GM10248 (cell line): ENCODE data around the gene GNG2.

Experiments
- CTCF ChIA-PET: fragments of 300-600 bp; sonication (Branson Sonifier 250); formaldehyde crosslinking; extraction: SDS; loops from one replicate; lab custom pipeline; 2021; ENCODE audit warnings: antibody characterized with exemption; lab: Yijun Ruan, JAX
- POLR2A ChIA-PET: fragments of 350-650 bp; sonication (Branson Sonifier 250); formaldehyde crosslinking; extraction: SDS; loops from one replicate; lab custom pipeline; 2020; ENCODE audit warnings: antibody characterized with exemption; lab: Yijun Ruan, JAX
- DNase-seq: peaks from one replicate; pipeline ENCODE4 v3.0.0; 2012; ENCODE audit errors: extremely low spot score
- TF ChIP-seq, protein P1 (sequence below): IDR thresholded peaks from 2 replicates; pipeline ENCODE4 v1.5.1; 2012; ENCODE audit warnings: mild to moderate bottlenecking, low read depth; ENCODE audit errors: extremely low read depth, missing control alignments, control extremely low read depth

Gene GNG2

DNA sequence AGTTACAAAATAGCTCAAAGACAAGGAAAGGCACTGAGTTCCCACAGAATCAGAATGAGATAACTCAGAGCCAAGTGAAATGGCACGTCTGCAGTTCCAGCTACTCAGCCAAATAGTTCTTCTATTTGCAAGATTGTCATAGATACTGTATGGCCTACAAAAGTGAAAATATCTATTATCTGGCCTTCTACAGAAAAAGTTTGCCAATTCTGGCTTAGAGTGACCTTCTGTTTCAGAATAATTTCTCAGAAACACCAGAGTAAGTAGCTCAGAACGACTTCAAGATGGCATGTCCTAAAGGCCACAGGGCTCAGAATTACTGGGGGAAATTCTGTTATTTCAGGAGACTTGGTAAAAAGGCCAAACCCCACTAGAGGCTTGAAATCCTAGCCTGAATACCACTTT, 118.3 kb downstream of the GNG2 start:
- ChIA-PET POLR2A (no interaction called here), CTCF (interaction anchor here (0.5 to 4.9 kb wide), 51 partner anchors 10 to 1231 kb away, joined by 3 to 62 read pairs (median 4); partner anchors contain the start of genes FRMD6, GNG2 and RTRAF)
- no peak for DNase-seq
- TF ChIP-seq, protein P1, sequence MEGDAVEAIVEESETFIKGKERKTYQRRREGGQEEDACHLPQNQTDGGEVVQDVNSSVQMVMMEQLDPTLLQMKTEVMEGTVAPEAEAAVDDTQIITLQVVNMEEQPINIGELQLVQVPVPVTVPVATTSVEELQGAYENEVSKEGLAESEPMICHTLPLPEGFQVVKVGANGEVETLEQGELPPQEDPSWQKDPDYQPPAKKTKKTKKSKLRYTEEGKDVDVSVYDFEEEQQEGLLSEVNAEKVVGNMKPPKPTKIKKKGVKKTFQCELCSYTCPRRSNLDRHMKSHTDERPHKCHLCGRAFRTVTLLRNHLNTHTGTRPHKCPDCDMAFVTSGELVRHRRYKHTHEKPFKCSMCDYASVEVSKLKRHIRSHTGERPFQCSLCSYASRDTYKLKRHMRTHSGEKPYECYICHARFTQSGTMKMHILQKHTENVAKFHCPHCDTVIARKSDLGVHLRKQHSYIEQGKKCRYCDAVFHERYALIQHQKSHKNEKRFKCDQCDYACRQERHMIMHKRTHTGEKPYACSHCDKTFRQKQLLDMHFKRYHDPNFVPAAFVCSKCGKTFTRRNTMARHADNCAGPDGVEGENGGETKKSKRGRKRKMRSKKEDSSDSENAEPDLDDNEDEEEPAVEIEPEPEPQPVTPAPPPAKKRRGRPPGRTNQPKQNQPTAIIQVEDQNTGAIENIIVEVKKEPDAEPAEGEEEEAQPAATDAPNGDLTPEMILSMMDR = no peak

DNA sequence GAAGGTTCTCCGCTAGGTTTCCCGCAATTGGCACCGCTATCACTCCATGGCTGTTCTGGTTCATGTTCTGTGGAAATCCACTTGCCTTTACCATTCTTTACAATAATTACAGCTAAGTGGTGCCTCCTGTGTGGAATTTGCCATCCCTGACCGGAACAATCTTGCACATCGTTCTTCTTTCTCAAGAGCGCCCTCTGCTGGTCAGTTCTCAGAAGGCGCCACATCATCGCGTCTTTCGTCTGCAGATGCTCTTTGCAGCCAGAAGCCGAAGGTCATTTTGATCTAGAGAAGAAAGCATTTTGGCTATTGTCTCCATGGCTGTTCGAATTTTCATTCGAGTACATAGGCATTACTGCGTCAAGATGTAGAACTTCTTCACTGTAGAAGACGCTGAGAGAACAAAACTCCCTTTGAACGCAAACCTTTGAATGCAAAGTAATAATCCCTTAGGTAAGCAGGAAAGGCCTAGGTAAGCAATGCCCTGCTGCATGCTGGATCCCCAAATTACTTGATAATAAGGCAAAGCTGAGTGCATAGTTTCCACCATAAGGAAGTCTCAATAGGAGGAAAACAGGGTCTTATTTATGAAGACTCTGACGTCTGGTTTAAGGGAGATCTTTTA, 118.8 kb downstream of the GNG2 start:
- TF ChIP-seq, protein P1 = peak; percentile 91
- DNase-seq = peak; percentile 52
- ChIA-PET CTCF (interaction anchor here (0.5 to 4.9 kb wide), 52 partner anchors 10 to 1231 kb away, joined by 3 to 62 read pairs (median 4); partner anchors contain the start of genes FRMD6, GNG2 and RTRAF), POLR2A (no interaction called here)

DNA sequence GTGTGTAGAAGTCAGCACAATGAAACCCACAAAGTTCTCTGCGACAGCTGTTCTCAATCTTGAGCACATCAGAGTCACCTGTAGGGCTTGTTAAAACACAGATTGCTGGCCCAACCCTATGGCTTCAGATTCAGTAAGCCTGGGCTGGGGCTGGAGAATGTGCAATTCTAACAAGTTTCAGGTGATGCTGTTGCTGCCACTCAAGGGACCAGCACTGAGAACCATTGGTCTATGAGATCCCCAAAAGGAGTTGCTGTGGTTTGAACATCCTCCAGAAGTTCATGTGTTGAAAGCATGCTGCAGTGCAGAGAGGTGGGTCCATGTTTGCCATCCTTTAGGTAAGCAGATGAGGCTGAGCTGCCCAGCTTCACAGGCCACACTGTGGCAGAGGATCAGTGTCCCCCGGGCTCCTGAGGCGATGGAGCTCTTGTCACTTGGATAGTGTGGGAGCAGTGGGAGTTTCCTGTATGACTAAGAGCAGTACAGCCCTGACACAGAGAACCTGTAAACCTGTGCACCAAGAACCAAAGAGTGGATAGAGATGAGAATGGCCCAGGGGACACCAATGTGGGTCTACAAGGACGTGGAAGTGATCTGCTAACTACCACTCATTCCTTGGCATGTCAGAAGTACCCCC, 120.9 kb downstream of the GNG2 start:
- POLR2A ChIA-PET = no interaction called here
- DNase-seq = peak; percentile 18
- TF ChIP-seq, protein P1 = no peak
- CTCF ChIA-PET = interaction anchor here (1.3 to 4.9 kb wide), 8 partner anchors 8 to 329 kb away, joined by 3 to 62 read pairs (median 6); partner anchors contain the start of gene RTRAF

DNA sequence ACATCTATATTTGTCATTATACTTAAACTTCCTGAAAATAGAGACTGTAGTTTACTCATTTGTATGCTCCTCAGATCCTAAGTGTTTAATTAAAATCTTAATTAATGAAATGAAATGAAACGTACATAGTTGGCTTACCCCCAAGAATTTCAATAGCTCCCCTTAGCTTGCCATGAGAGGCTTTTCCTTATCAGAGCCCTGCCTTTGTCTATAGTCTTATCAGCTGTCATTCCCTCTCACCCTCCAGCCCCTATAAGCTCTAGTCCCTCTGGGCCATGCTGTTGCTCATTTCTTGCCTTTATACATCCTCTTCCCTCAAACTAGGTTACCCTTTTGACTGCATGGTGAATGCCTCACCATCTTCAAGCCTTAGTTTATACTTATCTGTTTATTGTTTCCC, 127.8 kb downstream of the GNG2 start:
- POLR2A ChIA-PET = no interaction called here
- TF ChIP-seq, protein P1 = no peak
- DNase-seq = no peak
- CTCF ChIA-PET = interaction anchor here (5.2 kb wide), 1 partner anchor 9 kb away, joined by 47 read pairs; no protein-coding TSS in a partner anchor

DNA sequence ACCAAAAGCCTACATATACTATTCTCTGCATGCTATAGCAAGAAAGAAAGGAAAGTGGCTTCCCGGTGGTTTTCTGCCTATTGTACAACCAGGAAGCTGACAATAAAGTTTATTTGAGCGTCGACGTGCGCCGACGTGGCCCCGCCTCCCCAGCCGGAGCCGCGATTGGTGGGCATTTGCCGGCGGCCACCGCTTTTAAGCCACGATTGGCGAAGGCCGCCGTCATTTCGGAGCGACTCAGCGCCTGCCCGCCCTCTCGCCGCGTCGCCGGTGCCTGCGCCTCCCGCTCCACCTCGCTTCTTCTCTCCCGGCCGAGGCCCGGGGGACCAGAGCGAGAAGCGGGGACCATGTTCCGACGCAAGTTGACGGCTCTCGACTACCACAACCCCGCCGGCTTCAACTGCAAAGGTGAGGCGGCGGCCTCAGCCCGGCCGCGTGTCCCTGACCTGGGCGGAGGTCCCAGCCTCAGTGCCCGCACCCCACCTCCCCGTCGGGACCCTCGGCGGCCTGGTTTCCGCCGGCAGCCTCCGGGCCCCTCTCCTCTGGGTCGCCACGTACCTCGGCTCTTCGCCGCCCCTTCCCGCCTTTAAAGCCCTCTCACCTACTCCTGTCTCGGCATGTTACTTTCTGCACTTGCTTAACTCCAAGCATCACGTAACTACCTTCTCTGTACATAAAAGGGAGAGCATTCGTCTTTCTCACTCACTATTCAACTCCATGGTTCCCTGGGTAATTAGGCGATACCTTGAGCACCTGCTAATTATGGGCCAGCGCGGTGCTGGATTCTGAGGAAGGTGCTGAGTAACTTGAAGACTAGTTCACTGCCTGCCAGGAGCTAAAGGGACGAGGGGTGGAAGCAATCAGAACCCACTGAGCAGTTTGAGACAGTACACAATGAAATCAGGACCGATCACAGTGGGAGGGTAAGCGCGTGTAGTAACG, 129.2 kb downstream of the GNG2 start, which contains the start of gene RTRAF:
Gene RTRAF, plus strand, starts transcription at position 254 of the 942 bp plus-strand sequence. Its CDS starts 94 bp downstream, at position 348.
- peak; percentile 96 for DNase-seq
- POLR2A ChIA-PET = no interaction called here
- CTCF ChIA-PET = interaction anchor here (5.2 kb wide), 1 partner anchor 11 kb away, joined by 47 read pairs; no protein-coding TSS in a partner anchor
- TF ChIP-seq, protein P1 = no peak
